Frontal cortex (tissue), 4 donors: ENCODE data around the gene GK. TPM values are rescaled to one million over a fixed set of nuclear protein-coding genes. Genes with fewer than 3 reads are reported as not detected.
"Not testable (repeated sequence)": the region's sequence is repeated elsewhere in the genome, so short reads cannot be mapped to it uniquely, and the experiment has no call there.

ENCODE experiments used
- DNase-seq, 2 donors: peaks; one replicate each; pipeline ENCODE4 v3.0.0; 2012; ENCODE audit warnings: low spot score in 2 of 2
- FAIRE-seq: peaks from 2 replicates; lab custom pipeline; 2012; peaks lifted over from hg19 to GRCh38; lab: Jason Lieb, UNC
- total RNA-seq: library from RNA; depleted of rRNA; stranded (reverse); fragments of >200 nt; gene quantifications from one replicate; pipeline ENCODE4 v1.2.3, GENCODE V29; 2014
- donor health status: control.
- donor health status: control.
- donor health status: control.

Gene GK
- total RNA-seq, 1 donor from 2014 or later, result 10.6 TPM

DNA sequence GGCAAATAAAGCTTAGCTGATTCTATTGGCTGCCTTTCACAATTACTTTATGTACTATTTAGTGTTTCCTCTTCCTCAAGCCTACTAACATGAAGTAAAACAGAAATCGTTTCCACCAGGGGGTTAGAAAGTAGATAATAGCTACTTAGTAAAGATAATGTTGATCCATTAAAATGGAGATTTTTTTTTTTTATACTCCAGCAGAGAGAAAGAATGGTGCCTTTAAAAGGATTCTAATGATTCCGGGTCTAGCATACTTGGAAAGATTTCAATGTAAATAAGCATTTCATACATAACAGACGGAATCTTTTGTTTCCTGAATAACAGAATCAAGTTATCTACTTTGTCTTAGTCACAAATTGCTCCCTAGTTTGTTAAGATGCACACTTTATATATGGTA lies 37.1 kb downstream of the GK start:
- DNase-seq, result no peak

DNA sequence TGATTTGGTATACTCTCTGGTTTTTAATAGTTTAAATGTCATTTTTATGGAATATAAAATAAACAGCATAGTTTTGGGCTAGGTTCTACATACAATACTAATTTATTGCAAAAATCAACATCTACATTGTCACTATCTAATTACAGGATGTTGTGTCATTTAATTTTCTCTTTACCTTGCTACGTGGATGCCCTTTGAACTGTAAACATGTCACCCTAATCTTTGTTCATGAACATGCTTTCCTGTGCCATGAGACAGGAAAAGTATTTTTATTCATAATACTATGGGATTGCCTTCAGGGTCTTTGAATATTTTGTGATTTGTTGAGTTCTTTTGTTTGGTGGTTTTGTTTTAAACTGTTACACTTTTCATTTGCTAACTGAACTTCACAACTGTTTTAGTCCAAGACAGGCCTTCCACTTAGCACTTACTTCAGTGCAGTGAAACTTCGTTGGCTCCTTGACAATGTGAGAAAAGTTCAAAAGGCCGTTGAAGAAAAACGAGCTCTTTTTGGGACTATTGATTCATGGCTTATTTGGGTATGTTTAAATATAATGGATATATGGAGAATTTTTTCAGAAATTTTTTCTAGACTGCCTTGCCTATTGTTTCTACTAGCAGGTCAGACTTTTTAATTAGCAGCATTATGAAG lies 40.9 kb downstream of the GK start:
- FAIRE-seq, result no peak
- no peak for DNase-seq

More for the DNA sequence above, 37.1 kb downstream of the GK start:
- no peak for FAIRE-seq

- FAIRE-seq, result no peak
- DNase-seq, result no peak
Observed at GRCh38 chrX:30702736-30703135, 49.5 kb downstream of the GK start.

DNA sequence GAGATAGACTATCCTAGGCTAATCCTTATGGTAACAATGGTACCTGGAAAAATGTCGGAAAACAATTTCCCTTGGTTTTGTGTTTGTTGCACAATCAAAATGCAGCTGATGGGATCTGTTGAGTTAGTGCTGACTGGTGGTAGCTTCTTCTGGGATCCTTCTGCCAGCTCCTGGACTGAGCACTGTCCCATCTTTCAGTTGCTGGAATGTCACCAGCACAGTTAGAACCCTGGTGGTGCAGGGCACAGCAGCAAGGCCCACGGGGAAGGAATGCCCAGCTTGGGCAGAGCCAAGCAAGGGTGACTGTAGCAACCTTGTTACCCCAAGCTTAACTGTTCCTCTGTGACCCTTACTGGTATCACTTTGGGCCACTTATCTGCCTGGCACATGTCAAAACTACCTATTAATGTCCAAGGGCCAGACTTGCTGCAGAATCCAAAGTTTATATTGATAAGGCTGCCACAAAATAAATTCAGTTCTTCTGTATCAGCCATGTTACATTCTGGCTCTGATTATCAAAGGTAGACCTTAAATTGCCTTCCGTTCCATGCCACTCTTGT lies 53.1 kb downstream of the GK start:
- DNase-seq, result no peak
- FAIRE-seq, result no peak

DNA sequence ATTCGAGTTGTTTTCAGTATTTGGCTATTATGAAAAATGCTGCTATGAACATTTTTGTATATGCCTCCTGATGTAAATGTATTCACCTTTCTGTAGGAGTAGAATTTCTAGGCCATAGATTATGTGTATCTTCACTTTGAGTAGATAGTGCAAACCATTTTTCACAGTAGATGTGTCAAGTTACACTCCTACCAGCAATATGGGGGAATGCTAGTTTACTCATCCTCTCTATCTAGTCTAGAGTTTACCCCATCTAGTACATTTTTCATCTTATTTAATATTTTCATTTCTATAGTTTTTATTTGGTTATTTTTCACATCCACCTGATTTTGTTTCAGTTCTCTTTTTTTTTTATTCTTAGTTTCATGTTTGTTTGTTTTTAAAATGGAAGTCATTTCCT lies 59.0 kb downstream of the GK start:
- FAIRE-seq (peak; percentile 24), DNase-seq (no peak)

DNA sequence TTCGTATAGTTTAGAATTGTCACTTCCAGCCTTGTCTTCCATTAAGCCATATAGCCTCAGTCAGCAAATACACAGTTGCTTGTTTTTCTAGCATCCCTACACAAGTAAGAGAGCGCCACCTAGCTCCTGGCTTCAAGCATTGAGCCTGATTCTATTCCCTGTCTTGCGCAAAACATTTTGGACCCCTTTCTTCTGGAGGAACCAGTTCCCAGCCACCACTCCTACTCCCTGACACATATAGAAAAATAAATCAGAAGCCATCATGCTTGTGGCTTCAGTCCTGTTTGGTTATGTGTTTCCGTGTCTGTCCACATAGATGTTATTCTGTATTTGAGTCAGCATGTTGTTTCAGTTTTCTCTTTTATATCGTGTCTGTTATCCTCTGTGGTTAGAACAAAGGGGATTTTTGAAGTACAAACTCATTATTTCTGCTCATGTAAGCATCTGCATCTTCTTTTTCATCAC lies 59.9 kb downstream of the GK start:
- DNase-seq, result peak; percentile 11 to 18
- no peak for FAIRE-seq

GRCh38 chrX:30714138-30714537 lies 60.9 kb downstream of the GK start:
- DNase-seq (no peak), FAIRE-seq (no peak)

DNA sequence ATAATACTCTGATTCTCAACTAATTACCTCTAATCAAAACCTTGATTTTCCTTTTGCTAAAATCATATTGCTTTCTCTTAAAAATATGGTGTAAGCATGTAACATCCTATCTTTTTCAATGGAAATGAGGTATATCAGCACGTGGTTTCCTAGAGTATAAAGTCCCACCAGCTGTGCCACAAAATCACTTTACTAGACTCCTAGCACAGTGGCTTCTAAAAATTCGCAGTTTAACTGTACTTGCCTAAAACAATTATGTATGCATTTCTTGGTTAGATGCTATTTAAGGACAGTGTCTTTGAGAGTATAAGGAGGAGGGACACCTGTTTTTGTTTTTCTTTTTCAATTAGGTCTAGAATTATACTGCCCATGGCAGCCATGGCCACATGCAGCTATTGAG lies 62.8 kb downstream of the GK start:
- FAIRE-seq, result no peak
- no peak for DNase-seq

GRCh38 chrX:30733852-30734660 lies 80.8 kb downstream of the GK start:
- DNase-seq, result no peak
- no peak for FAIRE-seq

DNA sequence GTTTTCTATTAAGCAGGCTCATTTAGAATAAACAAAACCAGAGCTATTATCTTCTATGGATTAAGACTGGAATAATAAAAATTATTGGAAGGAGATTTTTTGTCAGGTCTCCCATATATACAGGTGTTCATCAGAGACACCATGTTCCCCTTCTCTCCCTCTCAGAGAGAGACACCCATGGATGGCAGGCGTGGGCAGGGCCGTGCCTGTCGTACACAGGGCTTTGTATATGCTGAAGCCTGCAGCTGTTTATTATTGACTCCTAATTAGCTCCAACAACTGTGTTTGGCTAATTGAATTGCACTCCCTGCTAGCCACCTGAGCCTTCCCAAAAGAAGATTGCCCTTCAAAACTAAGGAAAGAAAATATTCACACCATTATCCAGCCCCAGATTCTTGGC lies 81.6 kb downstream of the GK start:
- no peak for FAIRE-seq
- DNase-seq, result no peak

- DNase-seq, result peak in 1 of 2 donors; percentile 1
- FAIRE-seq, result no peak
Observed at GRCh38 chrX:30735839-30736238, 82.6 kb downstream of the GK start.

- FAIRE-seq (no peak), DNase-seq (no peak)
Observed at GRCh38 chrX:30741545-30741944, 88.3 kb downstream of the GK start.

GRCh38 chrX:30748342-30748960 lies 95.2 kb downstream of the GK start:
- FAIRE-seq (no peak), DNase-seq (no peak)

GRCh38 chrX:30751497-30751896 lies 98.3 kb downstream of the GK start:
- no peak for FAIRE-seq
- no peak for DNase-seq

GRCh38 chrX:30762755-30763154 lies 109.5 kb downstream of the GK start:
- DNase-seq, result no peak
- no peak for FAIRE-seq

DNA sequence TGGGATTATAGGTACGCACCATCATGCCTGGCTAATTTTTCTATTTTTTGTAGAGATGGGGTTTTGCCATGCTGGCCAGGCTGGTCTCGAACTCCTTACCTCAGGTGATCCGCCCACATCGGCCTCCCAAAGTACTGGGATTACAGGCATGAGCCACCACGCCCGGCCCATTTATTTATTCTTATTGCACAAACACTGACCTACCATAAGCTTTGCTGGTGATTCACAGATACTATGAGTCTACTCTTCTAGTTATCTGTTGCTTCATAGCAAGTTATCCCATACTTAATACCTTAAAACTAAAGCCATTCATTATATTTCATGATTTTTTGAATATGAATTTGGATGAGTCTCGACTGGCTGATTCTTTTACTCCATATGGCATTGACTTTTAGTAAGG lies 120.5 kb downstream of the GK start:
- DNase-seq, FAIRE-seq: not testable (repeated sequence)

DNA sequence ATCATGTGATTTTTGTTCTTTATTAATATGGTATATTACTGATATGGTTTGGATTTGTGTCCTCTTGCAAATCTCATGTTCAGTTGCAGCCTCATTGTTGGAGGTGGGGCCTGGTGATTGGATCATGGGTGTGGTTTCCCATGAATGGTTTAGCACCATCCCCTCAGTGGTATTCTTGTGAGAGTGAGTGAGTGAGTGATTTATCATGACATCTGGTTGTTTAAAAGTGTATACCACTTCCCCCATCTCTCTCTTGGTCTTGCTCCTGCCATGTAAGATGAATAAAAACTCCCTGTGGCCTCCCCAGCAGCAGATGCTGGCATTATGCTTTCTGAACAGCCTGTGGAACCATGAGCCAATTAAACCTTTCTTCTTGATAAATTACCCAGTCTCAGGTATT lies 124.4 kb downstream of the GK start:
- DNase-seq, result no peak
- FAIRE-seq, result no peak

DNA sequence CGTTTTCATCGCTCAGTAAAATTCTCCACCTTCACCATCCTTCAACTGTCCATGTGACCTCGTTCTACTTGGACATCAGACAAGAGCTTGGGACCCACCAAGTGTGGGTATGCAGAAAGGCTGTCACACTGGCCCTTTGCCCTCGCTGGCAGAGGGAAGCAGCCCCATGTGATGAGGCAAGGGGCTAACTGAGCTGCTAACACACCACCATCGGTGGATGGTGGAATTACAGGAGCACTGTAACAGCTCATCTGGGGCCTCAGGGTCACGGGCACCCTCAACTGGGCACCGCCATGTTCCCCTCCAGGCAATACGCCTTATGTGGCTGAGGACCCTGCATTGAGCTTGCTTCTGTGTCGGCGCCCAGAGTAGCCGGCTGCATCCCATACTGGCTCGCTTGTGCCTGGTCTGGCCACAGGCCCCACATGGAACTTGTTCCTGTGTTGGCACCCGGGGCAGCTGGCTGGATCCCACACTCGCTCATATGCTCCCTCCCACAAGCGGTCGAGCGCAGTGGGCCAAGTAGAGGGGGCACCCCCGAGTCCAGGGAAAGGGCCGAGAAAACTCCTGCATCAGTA lies 126.3 kb downstream of the GK start:
- FAIRE-seq (no peak), DNase-seq (no peak)
